ENCODE data around the gene COL19A1. TPM values are rescaled to one million over a fixed set of nuclear protein-coding genes. Genes with fewer than 3 reads are reported as not detected.
"Not testable (repeated sequence)": the region's sequence is repeated elsewhere in the genome, so short reads cannot be mapped to it uniquely, and the experiment has no call there.

The COL19A1 gene
- total RNA-seq, 1 experiment from 2014 or later, result 0.12 TPM

- DNase-seq (ENCODE audit: extremely low read depth, low read depth), result no peak
Measured at GRCh38 chr6:69865126-69865525, 1.2 kb upstream of the COL19A1 start.

- no peak for DNase-seq (ENCODE audit: extremely low read depth, low read depth)
Measured at GRCh38 chr6:69866770-69867638, 648 bp downstream of the COL19A1 start.

- no peak for DNase-seq (ENCODE audit: extremely low read depth, low read depth)
Measured at GRCh38 chr6:69867639-69867976, 1.3 kb downstream of the COL19A1 start.

GRCh38 chr6:69868252-69868804, 2.0 kb downstream of the COL19A1 start:
- no peak for DNase-seq (ENCODE audit: extremely low read depth, low read depth)

GRCh38 chr6:69868961-69869360, 2.6 kb downstream of the COL19A1 start:
- DNase-seq (ENCODE audit: extremely low read depth, low read depth), result no peak

- DNase-seq (ENCODE audit: extremely low read depth, low read depth), result no peak
Measured at GRCh38 chr6:69871107-69871506, 4.8 kb downstream of the COL19A1 start.

- DNase-seq (ENCODE audit: extremely low read depth, low read depth), result no peak
Measured at GRCh38 chr6:69873291-69873690, 6.9 kb downstream of the COL19A1 start.

GRCh38 chr6:69875715-69876114, 9.4 kb downstream of the COL19A1 start:
- no peak for DNase-seq (ENCODE audit: extremely low read depth, low read depth)

- DNase-seq (ENCODE audit: extremely low read depth, low read depth), result no peak
Measured at GRCh38 chr6:69878795-69879194, 12.4 kb downstream of the COL19A1 start.

- no peak for DNase-seq (ENCODE audit: extremely low read depth, low read depth)
Measured at GRCh38 chr6:69880601-69881000, 14.2 kb downstream of the COL19A1 start.

GRCh38 chr6:69881322-69882151, 15.2 kb downstream of the COL19A1 start:
- no peak for DNase-seq (ENCODE audit: extremely low read depth, low read depth)

GRCh38 chr6:69883551-69883950, 17.2 kb downstream of the COL19A1 start:
- no peak for DNase-seq (ENCODE audit: extremely low read depth, low read depth)

- DNase-seq (ENCODE audit: extremely low read depth, low read depth), result no peak
Measured at GRCh38 chr6:69884231-69884630, 17.9 kb downstream of the COL19A1 start.

- DNase-seq (ENCODE audit: extremely low read depth, low read depth), result no peak
Measured at GRCh38 chr6:69887026-69887425, 20.7 kb downstream of the COL19A1 start.

- no peak for DNase-seq (ENCODE audit: extremely low read depth, low read depth)
Measured at GRCh38 chr6:69887714-69888345, 21.5 kb downstream of the COL19A1 start.

GRCh38 chr6:69888482-69889233, 22.3 kb downstream of the COL19A1 start:
- no peak for DNase-seq (ENCODE audit: extremely low read depth, low read depth)

GRCh38 chr6:69889234-69889974, 23.0 kb downstream of the COL19A1 start:
- DNase-seq (ENCODE audit: extremely low read depth, low read depth), result not testable (repeated sequence)

- DNase-seq (ENCODE audit: extremely low read depth, low read depth), result not testable (repeated sequence)
Measured at GRCh38 chr6:69892561-69892960, 26.2 kb downstream of the COL19A1 start.

GRCh38 chr6:69893266-69893665, 26.9 kb downstream of the COL19A1 start:
- not testable (repeated sequence) for DNase-seq (ENCODE audit: extremely low read depth, low read depth)

Data from NCI-H460 (cell line).